Amygdala (tissue), 56 donors: ENCODE results near the gene TBC1D4.

ENCODE experiments used
- DNase-seq, 56 donors: peaks; one replicate each; lab custom pipeline; 2025; lab: John Stamatoyannopoulos, UW

Gene TBC1D4, protein sequence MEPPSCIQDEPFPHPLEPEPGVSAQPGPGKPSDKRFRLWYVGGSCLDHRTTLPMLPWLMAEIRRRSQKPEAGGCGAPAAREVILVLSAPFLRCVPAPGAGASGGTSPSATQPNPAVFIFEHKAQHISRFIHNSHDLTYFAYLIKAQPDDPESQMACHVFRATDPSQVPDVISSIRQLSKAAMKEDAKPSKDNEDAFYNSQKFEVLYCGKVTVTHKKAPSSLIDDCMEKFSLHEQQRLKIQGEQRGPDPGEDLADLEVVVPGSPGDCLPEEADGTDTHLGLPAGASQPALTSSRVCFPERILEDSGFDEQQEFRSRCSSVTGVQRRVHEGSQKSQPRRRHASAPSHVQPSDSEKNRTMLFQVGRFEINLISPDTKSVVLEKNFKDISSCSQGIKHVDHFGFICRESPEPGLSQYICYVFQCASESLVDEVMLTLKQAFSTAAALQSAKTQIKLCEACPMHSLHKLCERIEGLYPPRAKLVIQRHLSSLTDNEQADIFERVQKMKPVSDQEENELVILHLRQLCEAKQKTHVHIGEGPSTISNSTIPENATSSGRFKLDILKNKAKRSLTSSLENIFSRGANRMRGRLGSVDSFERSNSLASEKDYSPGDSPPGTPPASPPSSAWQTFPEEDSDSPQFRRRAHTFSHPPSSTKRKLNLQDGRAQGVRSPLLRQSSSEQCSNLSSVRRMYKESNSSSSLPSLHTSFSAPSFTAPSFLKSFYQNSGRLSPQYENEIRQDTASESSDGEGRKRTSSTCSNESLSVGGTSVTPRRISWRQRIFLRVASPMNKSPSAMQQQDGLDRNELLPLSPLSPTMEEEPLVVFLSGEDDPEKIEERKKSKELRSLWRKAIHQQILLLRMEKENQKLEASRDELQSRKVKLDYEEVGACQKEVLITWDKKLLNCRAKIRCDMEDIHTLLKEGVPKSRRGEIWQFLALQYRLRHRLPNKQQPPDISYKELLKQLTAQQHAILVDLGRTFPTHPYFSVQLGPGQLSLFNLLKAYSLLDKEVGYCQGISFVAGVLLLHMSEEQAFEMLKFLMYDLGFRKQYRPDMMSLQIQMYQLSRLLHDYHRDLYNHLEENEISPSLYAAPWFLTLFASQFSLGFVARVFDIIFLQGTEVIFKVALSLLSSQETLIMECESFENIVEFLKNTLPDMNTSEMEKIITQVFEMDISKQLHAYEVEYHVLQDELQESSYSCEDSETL (N-terminal part only)

DNA sequence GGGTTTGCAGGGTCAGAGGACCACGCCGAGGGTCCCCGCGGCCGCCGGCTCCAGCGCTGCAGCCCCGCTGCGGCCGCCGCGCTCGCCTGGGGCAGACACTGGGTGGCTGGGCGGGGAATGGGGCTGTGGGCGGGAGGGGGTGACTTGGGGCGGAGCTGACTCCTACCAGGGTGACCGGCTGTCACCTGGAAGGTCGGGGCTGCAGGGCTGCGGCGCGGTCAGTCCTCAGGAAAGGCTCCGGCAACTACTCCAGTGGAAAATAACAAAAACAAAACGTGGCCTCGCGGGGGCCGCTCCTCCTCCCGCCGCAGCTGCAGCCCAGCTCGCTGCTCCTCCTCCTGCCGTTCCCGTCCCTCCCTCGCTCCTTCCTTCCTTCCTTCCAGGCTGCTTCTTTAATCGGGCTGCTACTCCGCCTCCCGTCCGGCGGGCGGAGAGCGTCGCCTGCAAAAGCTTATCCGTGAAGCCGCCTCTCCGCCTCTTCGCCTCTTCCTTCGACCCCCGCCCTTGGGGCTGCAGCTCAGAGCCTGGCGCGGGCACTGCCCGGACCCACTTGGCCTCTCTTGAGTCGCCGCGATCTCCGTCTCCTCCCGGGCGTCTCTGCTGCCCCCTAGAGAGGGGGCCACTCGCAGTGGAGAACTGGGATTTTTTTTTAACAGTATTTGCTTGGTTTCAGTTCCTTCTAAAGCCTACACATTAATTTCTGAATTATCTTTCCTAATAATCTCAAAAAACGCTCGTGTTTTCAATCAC is at the start of gene TBC1D4:
Gene TBC1D4, minus strand, starts transcription at position 100 of the 750 bp plus-strand sequence. CDS start 402 bp downstream, outside the sequence.
- peak in 54 of 56 donors; percentile 19 to 93 (median 70) for DNase-seq

DNA sequence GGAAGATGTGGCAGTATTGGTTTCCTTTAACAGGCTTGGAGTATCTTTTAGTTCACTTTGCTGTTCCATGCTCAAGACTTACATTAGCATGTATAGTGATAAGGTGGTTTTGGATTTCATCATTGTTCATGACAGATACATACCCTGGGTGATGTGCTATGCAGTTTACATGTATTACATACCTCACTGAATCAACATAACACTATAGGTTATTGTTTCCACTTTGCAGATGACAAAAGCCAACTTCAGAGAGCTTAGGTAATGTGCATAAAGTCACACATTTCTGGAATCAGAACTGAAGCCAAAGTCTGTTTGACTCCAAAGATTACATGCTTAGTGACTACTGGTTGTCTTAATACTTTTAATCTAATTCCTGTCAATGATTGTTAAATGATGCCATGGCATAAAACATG is 48.6 kb upstream of the TBC1D4 start:
- no peak for DNase-seq

DNA sequence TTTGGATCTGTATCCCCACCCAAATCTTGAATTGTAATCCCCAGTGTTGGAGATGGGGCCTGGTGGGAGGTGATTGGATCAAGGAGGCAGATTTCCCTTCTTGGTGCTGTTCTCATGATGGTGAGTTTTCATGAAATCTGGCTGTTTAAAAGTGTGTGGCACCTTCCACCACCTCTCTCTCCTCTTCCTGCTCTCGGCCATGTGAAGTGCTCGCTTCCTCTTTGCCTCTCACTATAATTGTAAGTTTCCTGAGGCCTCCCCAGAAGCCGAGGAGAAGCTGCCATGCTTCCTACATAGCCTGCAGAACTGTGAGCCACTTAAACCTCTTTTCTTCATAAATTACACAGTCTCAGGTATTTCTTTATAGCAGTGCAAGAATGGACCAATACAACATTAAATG is 40.0 kb upstream of the TBC1D4 start:
- DNase-seq: no peak

DNA sequence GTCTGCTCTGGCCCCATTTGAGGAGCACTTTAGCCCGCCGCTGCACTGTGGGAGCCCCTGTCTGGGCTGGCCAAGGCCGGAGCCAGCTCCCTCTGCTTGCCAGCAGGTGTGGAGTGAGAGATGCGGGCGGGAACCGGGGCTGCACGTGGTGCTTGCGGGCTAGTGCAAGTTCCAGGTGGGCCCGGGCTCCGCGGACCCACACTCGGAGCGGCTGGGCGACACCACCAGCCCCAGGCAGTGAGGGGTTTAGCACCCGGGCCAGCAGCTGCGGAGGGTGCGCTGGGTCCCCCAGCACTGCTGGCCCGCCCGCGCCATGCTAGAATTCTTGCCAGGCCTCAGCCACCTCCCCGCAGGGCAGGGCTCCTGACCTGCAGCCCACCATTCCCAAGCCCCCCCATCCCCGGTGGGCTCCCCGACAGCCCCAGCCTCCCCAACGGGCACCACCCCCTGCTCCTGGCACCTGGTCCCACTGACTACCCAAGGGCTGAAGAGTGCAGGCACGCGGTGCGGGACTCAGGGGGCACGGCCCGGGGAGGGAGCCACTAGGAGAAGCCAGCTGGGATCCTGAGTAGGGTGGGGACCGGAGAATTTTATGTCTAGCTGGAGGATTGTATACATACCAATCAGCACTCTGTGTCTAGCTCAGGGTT is 36.6 kb upstream of the TBC1D4 start:
- DNase-seq: no peak

DNA sequence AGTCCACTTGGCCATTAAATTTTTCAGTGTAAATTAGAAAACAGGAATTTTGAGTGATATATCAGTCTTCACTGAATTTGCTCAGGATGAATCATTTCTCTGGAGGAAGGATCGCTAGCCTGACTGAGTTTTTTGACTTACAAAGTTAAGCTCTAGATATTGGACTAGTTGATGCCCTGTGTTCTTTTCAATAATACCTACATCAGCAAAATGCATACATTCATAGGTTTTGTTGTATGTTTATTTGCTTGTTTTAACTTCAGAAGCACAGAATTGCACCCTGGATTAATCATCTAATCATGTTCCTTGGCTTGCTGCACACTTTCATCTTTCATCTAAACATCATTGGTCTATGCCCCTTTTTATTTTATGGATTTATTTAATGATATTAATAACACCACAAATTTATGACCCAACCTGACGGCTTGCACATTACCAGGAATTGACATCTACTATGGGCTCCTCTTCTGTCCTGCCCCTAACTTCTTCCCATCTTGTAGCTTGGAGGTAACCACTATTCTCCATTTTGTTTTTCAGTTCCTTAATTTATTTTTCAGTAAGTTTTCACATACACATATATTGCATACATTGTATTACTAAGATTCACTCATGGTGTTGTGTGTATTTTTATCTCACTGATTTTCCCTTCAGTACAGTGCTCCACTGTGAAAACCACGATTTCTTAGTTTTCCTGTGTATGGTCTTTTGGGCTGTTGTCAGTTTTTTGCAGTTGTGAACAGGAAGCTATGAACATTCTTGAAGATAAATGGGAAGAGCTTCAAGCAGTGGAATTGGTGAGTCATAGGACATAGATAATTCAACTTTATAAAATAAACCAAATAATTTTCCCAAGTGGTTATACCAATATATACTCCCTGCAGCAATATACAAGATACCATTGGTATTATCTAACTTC is 32.4 kb upstream of the TBC1D4 start:
- DNase-seq: no peak

DNA sequence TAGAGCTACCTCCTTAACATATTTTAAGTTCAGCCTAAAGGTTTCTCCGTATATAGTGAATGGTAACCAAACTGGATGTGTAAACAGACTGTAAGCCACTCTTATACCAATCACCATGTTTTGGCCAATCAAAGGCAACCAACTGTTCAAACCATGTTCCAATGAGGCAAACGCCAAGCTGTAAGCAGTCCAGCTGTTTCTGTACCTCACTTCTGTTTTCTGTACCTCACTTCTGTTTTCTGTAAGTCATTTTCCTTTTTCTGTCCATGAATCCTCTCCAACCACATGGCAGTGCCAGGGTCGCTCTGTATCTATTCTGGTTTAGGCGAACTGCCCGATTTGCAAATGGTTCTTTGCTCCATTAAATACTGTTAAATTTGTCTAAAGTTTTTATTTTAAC is 31.3 kb upstream of the TBC1D4 start:
- DNase-seq: no peak

DNA sequence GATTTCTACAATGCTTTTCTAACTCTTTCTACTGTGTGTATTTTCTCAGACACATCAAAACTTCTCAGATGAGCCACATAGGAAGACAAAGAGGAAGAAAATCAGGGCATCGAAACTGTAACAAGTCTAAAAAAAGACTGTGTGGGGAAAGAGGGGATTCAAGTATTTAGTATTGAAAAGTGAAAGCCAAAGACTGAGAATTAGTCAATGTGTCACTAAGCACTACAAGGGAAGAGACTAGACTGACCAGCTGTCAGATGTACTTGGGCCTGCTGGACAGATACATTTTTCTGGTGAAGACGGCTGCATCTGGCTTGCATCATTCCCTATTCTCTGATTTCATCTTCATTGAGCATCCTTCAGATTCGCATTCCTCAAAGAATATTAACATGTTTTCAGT is 30.3 kb upstream of the TBC1D4 start:
- no peak for DNase-seq

DNA sequence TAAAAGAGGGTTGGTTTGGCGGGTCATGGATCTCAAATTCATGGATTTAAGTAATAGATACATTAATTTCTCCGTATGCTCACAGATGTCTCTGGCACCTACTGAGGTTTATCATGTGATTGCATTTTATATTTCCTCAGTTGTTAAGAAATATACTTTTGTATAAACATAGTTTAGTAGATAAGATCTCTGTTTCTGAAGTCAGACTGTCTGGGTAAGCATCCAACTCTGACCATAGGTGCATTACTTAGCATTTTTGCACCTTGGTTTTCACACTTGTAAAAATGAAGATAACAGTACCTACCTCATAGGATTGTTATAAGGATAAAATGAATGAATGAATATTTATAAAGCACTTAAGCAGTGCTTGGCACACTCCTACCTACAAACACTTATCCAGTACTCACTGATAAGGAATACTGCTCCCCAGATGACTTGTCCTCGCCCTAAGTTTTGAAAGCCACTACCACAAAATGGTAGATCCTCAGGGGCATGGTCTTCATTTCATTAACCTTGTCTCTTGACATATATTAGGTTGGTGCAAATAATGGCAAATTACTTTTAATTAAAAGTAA is 29.2 kb upstream of the TBC1D4 start:
- DNase-seq: no peak

DNA sequence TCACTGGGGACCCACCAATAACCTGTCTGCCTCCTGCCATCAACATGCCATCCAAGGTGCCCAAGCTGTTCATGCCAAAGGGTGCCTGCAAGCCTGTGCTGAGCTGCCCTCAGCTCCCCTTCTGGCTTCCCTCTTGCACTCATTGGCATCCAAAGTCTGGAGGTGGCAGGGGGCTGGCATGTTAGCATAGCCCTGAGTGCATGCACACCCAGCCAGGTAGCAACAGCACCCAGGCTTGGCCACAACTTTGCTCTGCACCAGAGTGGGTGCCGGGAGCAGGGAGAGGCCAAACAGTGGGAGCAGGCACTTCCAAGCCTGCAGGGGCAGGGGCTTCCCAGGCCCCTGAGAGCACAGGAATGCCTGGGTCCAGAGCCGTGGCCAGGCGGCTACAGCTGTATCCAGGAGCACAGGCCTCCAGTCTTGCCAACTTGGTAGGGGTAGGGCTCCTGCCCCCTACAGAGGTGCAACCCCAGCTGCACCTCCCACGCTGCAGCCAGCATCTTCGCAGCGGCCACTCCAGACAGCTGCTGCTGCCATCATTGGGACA is 26.1 kb upstream of the TBC1D4 start:
- DNase-seq: no peak

DNA sequence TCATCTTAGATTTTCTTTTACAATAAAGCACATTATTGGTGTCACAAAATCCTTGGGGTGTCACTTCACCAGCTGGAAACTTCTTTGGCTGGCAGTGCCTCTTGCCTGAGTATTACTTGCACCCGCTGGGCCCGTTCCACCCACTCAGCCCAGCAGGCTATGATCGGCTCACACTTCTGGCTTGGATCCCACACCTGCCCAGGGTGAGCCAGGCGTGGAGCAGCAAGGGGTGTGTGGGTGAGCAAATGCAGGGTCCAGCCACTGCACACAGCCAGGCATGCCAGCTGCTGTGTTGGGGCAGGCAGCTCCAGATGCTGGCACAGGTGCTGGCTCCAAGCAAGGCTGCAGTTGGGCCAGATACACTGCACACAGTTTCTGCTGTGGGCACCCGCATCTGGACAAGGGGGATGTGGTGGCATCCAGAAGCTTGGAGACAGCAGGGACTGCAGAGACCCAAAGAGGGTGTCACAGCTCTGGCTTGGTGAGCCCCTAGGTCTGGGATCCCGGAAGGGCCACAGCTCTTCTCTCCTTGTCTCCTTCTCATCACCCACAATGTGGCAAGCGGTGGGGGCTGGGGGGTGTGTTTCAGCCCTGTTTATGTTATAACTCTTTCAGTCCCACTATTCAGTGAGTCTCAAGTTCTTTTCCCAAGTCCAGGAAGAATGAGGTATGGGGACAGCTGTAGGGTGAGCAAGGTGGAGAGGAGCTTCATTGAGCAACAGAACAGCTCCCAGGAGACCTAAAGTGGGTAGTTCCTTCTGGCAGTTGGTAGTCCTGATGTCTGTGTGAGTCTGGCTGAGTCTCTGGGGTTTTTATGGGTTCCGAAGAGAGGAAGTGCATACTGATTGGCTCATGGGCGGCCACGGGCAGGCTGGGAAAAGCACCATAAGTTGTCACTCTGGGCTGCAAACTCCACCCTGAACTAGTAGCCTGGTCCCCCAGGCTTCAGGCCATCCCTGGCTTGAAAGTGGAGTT is 25.3 kb upstream of the TBC1D4 start:
- DNase-seq: no peak

DNA sequence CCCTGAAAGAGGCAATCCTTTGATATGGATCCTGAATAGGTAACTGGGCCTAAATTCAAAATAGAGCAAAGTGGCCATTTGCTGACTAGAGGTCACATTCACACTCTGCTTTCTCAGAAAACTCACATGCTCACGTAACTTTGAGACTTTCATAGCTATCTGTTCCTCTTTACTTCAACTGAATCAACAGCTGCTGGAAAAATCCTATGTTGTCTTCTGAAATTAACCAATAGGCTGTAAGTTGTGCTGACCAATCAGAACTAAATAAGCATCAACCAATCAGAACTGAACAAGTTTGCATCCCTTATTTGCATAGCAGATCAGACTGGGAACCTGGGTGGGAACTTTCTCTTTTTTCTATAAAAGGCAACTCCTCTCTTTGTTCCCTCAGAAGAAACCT is 24.0 kb upstream of the TBC1D4 start:
- DNase-seq: no peak

DNA sequence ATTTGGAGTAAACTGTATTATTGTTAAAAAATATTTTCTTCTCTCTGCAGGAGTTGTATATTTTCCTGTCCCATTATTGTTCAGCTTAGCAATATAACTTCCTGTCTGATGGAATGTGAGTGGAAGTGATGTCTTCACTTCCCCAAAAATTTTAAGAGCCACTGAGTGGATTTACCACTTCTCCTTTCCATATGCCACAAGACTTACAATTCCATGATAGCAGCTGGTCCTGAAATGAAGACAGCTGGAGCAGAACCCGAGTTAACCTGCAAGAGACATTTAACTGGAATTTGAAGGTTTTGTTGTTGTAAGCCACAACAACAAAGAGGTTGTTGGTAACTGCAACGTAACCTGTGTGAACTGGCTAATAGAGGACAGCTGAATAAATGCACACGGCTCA is 23.4 kb upstream of the TBC1D4 start:
- no peak for DNase-seq

DNA sequence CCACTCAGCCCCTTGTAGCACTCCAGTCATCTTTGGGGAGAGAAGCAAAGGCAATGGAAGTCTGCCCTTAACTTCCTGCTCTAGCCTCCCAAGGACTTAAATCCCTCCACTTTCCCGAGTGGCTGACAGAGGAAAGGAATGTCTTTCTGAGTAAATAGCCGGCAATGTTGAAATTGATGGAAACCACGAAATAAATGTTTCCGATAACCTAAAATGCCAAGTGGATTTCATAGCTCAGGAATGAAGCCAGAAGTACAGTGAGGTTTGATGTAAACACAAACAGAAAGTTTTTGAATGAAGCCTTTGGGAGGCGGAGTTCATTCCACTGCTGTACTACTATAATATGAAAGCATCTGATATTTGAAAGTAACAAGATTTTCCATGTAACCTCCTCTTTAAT is 14.0 kb upstream of the TBC1D4 start:
- no peak for DNase-seq

DNA sequence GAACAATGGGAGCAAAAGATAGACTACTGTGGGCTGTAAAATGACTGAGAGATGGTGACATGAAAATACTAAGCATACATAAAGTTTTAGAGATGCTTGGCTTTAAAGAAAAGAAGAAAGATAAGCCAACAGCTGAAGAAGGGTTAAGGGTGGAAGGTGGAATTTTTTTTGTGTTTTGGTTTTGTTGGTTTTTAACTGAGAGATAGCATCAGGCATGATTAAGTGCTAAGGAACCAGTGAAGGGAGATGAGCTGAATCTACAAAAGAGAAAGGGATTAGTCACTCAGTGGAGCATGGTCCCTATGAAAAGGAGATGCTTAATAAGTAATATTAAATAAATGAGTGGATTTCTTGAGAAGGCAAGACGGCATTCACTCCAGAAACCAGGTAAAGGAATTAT is 12.5 kb upstream of the TBC1D4 start:
- no peak for DNase-seq

DNA sequence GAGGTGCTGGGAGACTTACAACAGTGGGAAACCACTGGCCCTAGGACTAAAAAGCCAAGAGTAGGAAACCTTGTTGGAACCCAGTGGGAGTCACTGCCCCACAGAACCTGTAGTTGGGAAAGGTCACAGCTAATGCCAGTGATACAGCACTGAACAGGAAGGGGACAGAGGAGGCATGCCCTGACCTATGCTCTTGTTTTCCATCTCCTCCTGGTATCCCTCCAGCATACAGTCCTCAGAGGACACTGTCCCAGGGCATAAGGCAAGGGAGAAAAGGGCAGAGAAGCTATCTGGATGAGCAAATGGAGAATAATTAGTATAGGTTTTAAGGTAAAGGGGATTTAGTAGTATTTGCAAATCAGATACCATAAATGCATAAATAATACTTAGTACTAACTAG is 11.2 kb upstream of the TBC1D4 start:
- no peak for DNase-seq

DNA sequence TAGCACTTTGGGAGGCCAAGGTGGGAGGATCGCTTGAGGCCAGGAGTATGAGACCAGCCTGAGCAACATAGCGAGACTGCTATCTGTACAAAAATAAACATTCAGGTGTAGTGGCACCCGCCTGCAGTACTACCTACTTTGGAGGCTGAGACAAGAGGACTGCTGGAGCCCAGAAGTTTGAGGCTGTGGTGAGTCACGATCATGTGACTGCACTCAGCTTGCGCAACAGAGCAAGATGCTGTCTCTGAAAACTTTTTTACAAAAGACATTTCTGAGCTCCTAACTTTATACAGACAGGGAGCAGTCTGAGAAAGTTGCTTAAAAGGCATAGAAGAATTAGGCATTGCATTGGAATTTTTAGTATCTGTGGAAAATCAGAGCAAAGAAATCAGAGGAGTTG is 10.4 kb upstream of the TBC1D4 start:
- DNase-seq: no peak

DNA sequence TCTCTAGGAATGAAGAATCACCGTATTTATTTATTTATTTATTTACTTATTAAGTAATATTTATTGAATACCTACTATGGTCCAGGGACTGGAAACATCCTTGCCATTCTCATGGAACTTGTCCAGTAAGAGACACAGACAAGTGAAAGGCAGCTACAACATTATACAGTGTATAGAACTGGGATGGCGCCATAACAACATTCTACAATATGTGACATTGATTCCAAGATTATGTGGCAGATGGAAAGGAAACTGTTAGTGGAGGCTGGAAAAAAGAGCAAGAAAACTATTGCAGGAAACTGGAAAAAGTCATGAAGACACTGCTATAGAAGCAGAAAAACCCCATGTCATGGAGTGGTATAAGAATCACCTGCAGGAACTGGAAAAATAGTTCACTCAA is 9.4 kb upstream of the TBC1D4 start:
- DNase-seq: no peak
